Measurements from ENCODE around the gene MDC1. TPM values are rescaled to one million over a fixed set of nuclear protein-coding genes. Genes with fewer than 3 reads are reported as not detected.
A peak's percentile ranks its signal among the peaks of the same experiment; 100 is the strongest.
"Not testable (repeated sequence)": the region's sequence is repeated elsewhere in the genome, so short reads cannot be mapped to it uniquely, and the experiment has no call there.

The MDC1 gene
- polyA plus RNA-seq, 1 donor from 2014 or later: 8.1 TPM

DNA sequence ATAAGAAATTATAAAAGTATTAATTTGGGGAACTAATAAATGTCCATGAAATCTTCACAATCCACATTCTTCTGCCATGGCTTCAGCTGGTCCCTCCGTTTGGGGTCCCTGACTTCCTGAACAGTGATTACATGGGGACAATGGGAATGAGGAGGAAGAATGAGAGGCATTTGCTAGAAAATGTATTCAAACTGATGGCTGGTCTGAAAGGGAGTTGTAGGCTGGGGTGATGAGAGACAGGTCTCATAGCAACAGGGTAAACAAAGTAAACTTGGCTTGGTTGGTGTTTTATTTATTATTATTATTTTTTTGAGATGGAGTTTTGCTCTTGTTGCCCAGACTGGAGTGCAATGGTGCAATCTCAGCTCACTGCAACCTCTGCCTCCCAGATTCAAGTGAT is 48.4 kb upstream of the MDC1 start:
- H2AFZ ChIP-seq (ENCODE audit: low read depth, low read length); H3F3A ChIP-seq (ENCODE audit: insufficient read depth, low read length, poor library complexity, severe bottlenecking); H3K9me2 ChIP-seq (ENCODE audit: insufficient read depth, low read length); H3K4me2 ChIP-seq (ENCODE audit: low read length); H3K36me3 ChIP-seq (ENCODE audit: insufficient read depth, low read length); H3K27me3 ChIP-seq (ENCODE audit: insufficient read depth, low read depth, low read length); H3K9ac ChIP-seq (ENCODE audit: low read length); H3K4me3 ChIP-seq (ENCODE audit: low read length); H3K9me3 ChIP-seq (ENCODE audit: low read length); H3K27ac ChIP-seq (ENCODE audit: low read length); H4K20me1 ChIP-seq (ENCODE audit: insufficient read depth); H3K79me2 ChIP-seq (replicated peaks; ENCODE audit: insufficient read depth, low read length): not testable (repeated sequence)

DNA sequence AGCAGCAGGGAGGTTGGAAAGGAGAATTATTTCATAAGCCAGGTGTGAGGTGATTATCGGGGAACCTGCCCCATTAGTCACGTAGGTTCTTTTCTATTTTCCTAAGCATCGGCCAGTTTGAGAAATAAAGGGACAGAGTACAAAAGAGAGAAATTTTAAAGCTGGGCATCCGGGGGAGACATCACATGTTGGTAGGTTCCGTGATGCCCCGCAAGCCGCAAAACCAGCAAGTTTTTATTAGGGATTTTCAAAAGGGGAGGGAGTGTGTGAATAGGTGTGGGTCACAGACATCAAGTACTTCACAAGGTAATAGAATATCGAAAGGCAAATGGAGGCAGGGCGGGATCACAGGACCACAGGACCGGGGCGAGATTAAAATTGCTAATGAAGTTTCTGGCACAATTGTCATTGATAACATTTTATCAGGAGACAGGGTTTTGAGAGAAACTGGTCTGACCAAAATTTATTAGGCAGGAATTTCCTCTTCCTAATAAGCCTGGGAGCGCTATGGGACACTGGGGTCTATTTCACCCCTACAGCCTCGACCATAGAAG is 47.5 kb upstream of the MDC1 start:
- H3K9ac ChIP-seq (ENCODE audit: low read length); H3F3A ChIP-seq (ENCODE audit: insufficient read depth, low read length, poor library complexity, severe bottlenecking); H3K4me2 ChIP-seq (ENCODE audit: low read length); H2AFZ ChIP-seq (ENCODE audit: low read depth, low read length); H3K79me2 ChIP-seq (replicated peaks; ENCODE audit: insufficient read depth, low read length); H3K9me3 ChIP-seq (ENCODE audit: low read length); H3K9me2 ChIP-seq (ENCODE audit: insufficient read depth, low read length); H3K27ac ChIP-seq (ENCODE audit: low read length); H3K4me3 ChIP-seq (ENCODE audit: low read length); H4K20me1 ChIP-seq (ENCODE audit: insufficient read depth); H3K36me3 ChIP-seq (ENCODE audit: insufficient read depth, low read length); H3K27me3 ChIP-seq (ENCODE audit: insufficient read depth, low read depth, low read length): not testable (repeated sequence)

DNA sequence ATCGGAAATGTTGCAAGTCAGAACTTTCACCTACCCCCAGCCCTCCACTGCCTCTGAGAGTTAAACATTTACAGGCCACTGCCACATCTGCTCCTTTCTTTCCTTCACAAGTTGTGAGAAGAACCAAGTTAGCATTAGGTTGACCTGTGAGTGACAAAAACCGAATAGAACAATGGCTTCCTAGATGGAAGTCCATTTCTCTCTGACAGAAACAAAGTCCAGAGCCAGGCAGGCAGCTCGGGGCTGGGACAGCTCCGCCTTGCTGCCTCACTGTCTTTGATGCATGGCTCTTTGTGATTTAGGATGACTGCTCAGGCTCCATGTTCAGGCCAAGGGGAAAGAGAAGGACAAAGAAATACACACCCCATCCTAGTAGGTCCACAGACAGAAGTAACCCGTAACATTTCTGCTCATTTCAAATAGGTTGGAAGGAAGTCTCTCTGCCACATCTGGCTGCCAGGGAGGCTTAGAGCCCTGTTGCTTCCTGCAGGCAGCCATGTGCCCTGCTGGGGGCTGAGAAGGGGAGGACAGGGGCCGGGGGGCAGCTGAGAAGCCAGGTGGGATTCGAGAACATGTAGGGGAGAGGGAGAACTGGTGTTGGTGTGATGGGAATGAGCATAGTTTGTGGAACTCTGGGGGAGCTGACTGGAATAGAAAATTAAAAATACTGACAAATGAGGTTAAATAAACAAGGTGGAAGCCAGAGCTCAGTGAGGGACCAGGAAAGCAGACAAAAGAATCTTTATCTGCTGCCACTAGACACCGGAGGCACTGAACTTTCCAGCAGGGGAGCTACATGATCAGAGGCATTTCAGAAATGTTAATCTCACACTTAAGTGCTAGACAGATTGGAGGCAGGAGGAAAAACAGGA is 46.8 kb upstream of the MDC1 start:
- Histone ChIP-seq H3K79me2 (replicated peaks; ENCODE audit: insufficient read depth, low read length) (no peaks in the 10 kb centered on the region), H3K9ac (ENCODE audit: low read length) (no peak overlapping the region), H4K20me1 (ENCODE audit: insufficient read depth) (no peaks in the 10 kb centered on the region), H3K27ac (ENCODE audit: low read length) (no peak overlapping the region), H3K4me3 (ENCODE audit: low read length) (no peak overlapping the region), H3F3A (ENCODE audit: insufficient read depth, low read length, poor library complexity, severe bottlenecking) (no peaks in the 10 kb centered on the region), H3K27me3 (ENCODE audit: insufficient read depth, low read depth, low read length) (no peaks in the 10 kb centered on the region), H3K9me3 (ENCODE audit: low read length) (no peaks in the 10 kb centered on the region), H3K9me2 (ENCODE audit: insufficient read depth, low read length) (no peaks in the 10 kb centered on the region), H3K4me2 (ENCODE audit: low read length) (no peak overlapping the region), H2AFZ (ENCODE audit: low read depth, low read length) (no peak overlapping the region), H3K36me3 (ENCODE audit: insufficient read depth, low read length) (no peaks in the 10 kb centered on the region)
- TF ChIP-seq, protein P1, sequence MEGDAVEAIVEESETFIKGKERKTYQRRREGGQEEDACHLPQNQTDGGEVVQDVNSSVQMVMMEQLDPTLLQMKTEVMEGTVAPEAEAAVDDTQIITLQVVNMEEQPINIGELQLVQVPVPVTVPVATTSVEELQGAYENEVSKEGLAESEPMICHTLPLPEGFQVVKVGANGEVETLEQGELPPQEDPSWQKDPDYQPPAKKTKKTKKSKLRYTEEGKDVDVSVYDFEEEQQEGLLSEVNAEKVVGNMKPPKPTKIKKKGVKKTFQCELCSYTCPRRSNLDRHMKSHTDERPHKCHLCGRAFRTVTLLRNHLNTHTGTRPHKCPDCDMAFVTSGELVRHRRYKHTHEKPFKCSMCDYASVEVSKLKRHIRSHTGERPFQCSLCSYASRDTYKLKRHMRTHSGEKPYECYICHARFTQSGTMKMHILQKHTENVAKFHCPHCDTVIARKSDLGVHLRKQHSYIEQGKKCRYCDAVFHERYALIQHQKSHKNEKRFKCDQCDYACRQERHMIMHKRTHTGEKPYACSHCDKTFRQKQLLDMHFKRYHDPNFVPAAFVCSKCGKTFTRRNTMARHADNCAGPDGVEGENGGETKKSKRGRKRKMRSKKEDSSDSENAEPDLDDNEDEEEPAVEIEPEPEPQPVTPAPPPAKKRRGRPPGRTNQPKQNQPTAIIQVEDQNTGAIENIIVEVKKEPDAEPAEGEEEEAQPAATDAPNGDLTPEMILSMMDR (IDR thresholded peaks at IDR 0.05; ENCODE audit: poor library complexity, severe bottlenecking): peak; percentile 21
- TF ChIP-seq TAF1 (IDR thresholded peaks at IDR 0.05; ENCODE audit: low read depth): no peak

DNA sequence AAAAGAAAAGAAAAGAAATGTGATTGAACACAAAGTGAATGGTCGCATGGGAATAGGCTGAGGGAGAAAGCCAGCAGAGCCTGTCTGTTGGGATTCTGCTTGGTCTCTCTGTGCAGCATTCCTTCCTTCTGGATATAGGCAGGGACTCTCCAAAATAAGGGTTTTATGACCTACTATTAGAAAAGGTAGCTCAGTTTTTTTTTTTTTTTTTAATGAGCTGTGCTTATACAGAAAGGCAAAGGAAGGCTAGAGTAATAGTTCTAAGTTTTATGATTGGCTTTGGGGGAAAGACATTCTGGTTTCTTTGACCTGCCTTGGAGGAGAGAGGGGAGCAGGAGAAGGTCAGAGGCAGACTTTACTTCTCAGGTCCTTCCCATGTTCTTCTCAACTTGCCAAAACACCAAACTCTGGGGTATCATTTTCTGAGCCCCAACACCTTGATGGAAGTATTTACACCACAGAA is 46.1 kb upstream of the MDC1 start:
- Histone ChIP-seq H3K9me3 (ENCODE audit: low read length) (no peaks in the 10 kb centered on the region), H4K20me1 (ENCODE audit: insufficient read depth) (no peaks in the 10 kb centered on the region), H3K79me2 (replicated peaks; ENCODE audit: insufficient read depth, low read length) (no peaks in the 10 kb centered on the region), H3K36me3 (ENCODE audit: insufficient read depth, low read length) (no peaks in the 10 kb centered on the region), H3K27me3 (ENCODE audit: insufficient read depth, low read depth, low read length) (no peaks in the 10 kb centered on the region), H3K4me3 (ENCODE audit: low read length) (no peak overlapping the region), H3K9me2 (ENCODE audit: insufficient read depth, low read length) (no peaks in the 10 kb centered on the region), H2AFZ (ENCODE audit: low read depth, low read length) (no peak overlapping the region), H3K4me2 (ENCODE audit: low read length) (no peak overlapping the region), H3K9ac (ENCODE audit: low read length) (no peak overlapping the region), H3F3A (ENCODE audit: insufficient read depth, low read length, poor library complexity, severe bottlenecking) (no peaks in the 10 kb centered on the region), H3K27ac (ENCODE audit: low read length) (no peak overlapping the region)
- no peak for TF ChIP-seq EP300 (conservative IDR thresholded peaks at IDR 0.05; ENCODE audit: poor library complexity, severe bottlenecking)
- TF ChIP-seq, protein P2, sequence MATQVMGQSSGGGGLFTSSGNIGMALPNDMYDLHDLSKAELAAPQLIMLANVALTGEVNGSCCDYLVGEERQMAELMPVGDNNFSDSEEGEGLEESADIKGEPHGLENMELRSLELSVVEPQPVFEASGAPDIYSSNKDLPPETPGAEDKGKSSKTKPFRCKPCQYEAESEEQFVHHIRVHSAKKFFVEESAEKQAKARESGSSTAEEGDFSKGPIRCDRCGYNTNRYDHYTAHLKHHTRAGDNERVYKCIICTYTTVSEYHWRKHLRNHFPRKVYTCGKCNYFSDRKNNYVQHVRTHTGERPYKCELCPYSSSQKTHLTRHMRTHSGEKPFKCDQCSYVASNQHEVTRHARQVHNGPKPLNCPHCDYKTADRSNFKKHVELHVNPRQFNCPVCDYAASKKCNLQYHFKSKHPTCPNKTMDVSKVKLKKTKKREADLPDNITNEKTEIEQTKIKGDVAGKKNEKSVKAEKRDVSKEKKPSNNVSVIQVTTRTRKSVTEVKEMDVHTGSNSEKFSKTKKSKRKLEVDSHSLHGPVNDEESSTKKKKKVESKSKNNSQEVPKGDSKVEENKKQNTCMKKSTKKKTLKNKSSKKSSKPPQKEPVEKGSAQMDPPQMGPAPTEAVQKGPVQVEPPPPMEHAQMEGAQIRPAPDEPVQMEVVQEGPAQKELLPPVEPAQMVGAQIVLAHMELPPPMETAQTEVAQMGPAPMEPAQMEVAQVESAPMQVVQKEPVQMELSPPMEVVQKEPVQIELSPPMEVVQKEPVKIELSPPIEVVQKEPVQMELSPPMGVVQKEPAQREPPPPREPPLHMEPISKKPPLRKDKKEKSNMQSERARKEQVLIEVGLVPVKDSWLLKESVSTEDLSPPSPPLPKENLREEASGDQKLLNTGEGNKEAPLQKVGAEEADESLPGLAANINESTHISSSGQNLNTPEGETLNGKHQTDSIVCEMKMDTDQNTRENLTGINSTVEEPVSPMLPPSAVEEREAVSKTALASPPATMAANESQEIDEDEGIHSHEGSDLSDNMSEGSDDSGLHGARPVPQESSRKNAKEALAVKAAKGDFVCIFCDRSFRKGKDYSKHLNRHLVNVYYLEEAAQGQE (IDR thresholded peaks at IDR 0.05; ENCODE audit: borderline replicate concordance): no peak

Data from neural cell (in vitro differentiated cells).